Measurements from ENCODE around the gene SLFN12L.

DNA sequence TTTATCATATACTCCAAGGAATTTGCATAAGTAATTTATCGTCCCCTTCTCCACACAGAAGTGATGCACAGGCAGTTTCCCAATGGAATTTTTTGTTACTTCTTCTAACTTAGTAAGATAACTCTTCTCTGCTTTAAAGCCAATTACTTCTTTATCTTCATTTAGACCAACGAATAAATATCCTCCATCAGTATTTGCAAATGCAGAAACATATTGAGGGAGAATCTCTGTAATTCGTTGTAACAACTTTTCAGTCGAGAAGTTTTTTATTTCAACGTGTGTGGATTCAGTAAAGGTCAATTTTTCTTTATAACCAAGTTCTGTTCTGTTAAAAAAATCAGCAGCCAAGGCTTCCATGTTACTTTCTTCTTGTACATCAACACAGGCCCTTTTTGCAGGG lies 58.2 kb downstream of the SLFN12L start:
- TF ChIP-seq, protein P1, sequence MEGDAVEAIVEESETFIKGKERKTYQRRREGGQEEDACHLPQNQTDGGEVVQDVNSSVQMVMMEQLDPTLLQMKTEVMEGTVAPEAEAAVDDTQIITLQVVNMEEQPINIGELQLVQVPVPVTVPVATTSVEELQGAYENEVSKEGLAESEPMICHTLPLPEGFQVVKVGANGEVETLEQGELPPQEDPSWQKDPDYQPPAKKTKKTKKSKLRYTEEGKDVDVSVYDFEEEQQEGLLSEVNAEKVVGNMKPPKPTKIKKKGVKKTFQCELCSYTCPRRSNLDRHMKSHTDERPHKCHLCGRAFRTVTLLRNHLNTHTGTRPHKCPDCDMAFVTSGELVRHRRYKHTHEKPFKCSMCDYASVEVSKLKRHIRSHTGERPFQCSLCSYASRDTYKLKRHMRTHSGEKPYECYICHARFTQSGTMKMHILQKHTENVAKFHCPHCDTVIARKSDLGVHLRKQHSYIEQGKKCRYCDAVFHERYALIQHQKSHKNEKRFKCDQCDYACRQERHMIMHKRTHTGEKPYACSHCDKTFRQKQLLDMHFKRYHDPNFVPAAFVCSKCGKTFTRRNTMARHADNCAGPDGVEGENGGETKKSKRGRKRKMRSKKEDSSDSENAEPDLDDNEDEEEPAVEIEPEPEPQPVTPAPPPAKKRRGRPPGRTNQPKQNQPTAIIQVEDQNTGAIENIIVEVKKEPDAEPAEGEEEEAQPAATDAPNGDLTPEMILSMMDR (IDR thresholded peaks at IDR 0.05 in 4 of 5, conservative IDR thresholded peaks at IDR 0.05 in 1 of 5) = no peak
- TF ChIP-seq POLR2A (IDR thresholded peaks at IDR 0.05) = no peak
